Measurements from ENCODE around the gene LRTM2.

Gene LRTM2

DNA sequence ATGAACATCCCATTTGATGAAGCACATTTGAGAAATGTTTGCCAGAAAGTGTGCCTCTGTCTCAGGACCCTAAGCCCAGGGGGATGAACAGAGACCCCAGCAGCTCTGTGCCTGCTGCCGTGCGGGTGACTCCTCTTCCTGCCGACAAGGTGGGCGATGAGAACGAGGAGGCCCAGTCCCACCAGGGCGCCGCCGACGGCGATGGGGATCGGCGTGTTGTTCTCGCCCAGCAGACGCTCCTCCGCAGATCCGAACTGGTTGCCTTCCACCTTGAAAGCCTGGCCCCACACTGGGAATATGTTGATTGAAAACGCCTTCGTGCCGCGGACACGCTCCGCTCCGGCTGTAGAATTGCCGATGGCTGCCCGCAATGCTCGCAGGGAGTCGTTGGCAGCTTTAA lies 44.1 kb downstream of the LRTM2 start:
- H3K4me2 ChIP-seq (ENCODE audit: low read depth, low read length, poor library complexity, severe bottlenecking) = no peak overlapping the region

DNA sequence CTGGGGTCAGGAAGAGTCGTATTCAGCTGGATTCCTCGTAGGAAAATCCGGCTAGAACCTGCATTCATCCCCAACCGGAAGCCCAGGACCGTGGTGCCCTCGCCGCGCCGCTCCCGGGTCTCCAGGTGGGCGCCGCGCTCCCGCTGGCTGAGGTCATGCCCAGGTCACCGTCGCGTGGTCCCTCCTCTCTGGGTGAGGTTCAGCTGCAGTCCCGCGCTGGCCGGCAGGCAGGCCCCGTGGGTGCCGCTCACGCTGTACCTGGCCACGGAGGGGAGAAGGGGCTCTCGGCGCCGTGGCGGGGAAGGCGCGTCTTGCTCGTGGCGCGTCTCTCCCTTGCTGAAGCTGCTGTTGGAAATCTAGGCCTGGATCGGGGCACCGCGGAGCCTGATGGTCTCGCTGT lies 44.5 kb downstream of the LRTM2 start:
- Histone ChIP-seq H3K79me2 (ENCODE audit: insufficient read depth, low read length) (no peaks in the 10 kb centered on the region), H3K9me3 (ENCODE audit: insufficient read depth, low read depth, low read length) (no peaks in the 10 kb centered on the region), H3K36me3 (ENCODE audit: insufficient read depth, low read length) (no peaks in the 10 kb centered on the region), H2AFZ (ENCODE audit: low read length) (no peak overlapping the region), H3K4me1 (ENCODE audit: insufficient read depth, low read length, poor library complexity, severe bottlenecking) (no peaks in the 10 kb centered on the region), H3K27me3 (ENCODE audit: insufficient read depth, low read length, poor library complexity, severe bottlenecking) (no peaks in the 10 kb centered on the region), H3K9me2 (replicated peaks; ENCODE audit: low read depth, low read length) (no peaks in the 10 kb centered on the region), H4K20me1 (ENCODE audit: insufficient read depth, low read length, poor library complexity, severe bottlenecking) (no peaks in the 10 kb centered on the region), H3K9ac (ENCODE audit: low read depth, low read length, poor library complexity, severe bottlenecking) (no peak overlapping the region), H3K4me2 (ENCODE audit: low read depth, low read length, poor library complexity, severe bottlenecking) (no peak overlapping the region), H3K4me3 (ENCODE audit: low read length, poor library complexity, severe bottlenecking) (no peak overlapping the region), H3F3A (ENCODE audit: low read depth) (no peaks in the 10 kb centered on the region)
- TF ChIP-seq, protein P1, sequence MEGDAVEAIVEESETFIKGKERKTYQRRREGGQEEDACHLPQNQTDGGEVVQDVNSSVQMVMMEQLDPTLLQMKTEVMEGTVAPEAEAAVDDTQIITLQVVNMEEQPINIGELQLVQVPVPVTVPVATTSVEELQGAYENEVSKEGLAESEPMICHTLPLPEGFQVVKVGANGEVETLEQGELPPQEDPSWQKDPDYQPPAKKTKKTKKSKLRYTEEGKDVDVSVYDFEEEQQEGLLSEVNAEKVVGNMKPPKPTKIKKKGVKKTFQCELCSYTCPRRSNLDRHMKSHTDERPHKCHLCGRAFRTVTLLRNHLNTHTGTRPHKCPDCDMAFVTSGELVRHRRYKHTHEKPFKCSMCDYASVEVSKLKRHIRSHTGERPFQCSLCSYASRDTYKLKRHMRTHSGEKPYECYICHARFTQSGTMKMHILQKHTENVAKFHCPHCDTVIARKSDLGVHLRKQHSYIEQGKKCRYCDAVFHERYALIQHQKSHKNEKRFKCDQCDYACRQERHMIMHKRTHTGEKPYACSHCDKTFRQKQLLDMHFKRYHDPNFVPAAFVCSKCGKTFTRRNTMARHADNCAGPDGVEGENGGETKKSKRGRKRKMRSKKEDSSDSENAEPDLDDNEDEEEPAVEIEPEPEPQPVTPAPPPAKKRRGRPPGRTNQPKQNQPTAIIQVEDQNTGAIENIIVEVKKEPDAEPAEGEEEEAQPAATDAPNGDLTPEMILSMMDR (conservative IDR thresholded peaks at IDR 0.05; ENCODE audit: low read length) = no peak
- TF ChIP-seq EZH2phosphoT487 (IDR thresholded peaks at IDR 0.05; ENCODE audit: borderline replicate concordance) = no peak

More for the DNA sequence above, 44.1 kb downstream of the LRTM2 start:
- no peak overlapping the region for H2AFZ ChIP-seq (ENCODE audit: low read length)
- no peak for TF ChIP-seq EZH2phosphoT487 (IDR thresholded peaks at IDR 0.05; ENCODE audit: borderline replicate concordance)
- TF ChIP-seq, protein P1 (conservative IDR thresholded peaks at IDR 0.05; ENCODE audit: low read length) = no peak
- no peaks in the 10 kb centered on the region for H3K9me2 ChIP-seq (replicated peaks; ENCODE audit: low read depth, low read length)
- H4K20me1 ChIP-seq (ENCODE audit: insufficient read depth, low read length, poor library complexity, severe bottlenecking) = no peaks in the 10 kb centered on the region
- no peaks in the 10 kb centered on the region for H3K9me3 ChIP-seq (ENCODE audit: insufficient read depth, low read depth, low read length)
- H3K36me3 ChIP-seq (ENCODE audit: insufficient read depth, low read length) = no peaks in the 10 kb centered on the region
- H3K4me1 ChIP-seq (ENCODE audit: insufficient read depth, low read length, poor library complexity, severe bottlenecking) = no peaks in the 10 kb centered on the region
- H3F3A ChIP-seq (ENCODE audit: low read depth) = no peaks in the 10 kb centered on the region
- H3K79me2 ChIP-seq (ENCODE audit: insufficient read depth, low read length) = no peaks in the 10 kb centered on the region
- H3K9ac ChIP-seq (ENCODE audit: low read depth, low read length, poor library complexity, severe bottlenecking) = no peak overlapping the region
- no peak overlapping the region for H3K4me3 ChIP-seq (ENCODE audit: low read length, poor library complexity, severe bottlenecking)
- H3K27me3 ChIP-seq (ENCODE audit: insufficient read depth, low read length, poor library complexity, severe bottlenecking) = no peaks in the 10 kb centered on the region

DNA sequence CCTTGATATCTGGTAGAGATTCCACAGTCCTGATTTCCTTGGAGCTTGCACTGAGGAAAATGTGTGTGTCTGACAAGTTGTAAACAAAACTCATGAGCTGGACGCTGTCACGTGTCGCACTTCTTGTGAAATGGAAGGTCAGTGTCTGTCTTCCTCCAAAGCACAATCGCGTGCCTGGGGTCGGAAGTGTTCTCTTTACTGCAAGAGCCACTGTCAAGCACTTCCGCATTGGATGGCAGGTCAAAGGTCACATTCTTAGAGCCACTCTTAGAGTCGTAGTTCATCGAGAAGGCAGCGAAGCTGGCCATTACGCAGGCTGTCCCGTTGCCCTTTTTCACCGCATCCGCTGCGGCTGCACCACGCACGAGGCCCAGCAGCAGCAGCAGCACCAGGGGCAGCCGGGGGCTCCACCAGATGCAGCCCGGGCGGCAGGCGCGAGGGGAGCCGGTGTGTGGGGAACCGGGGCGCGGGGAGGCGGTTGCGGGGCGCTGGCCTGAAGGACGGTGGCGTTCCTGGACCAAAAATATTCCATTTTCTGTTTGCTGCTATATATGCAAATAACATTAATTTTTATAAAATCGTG lies 45.0 kb downstream of the LRTM2 start:
- H3K27me3 ChIP-seq (ENCODE audit: insufficient read depth, low read length, poor library complexity, severe bottlenecking) = no peaks in the 10 kb centered on the region

More for the DNA sequence above, 45.0 kb downstream of the LRTM2 start:
- Histone ChIP-seq H3K4me2 (ENCODE audit: low read depth, low read length, poor library complexity, severe bottlenecking) (no peak overlapping the region), H2AFZ (ENCODE audit: low read length) (no peak overlapping the region), H3K36me3 (ENCODE audit: insufficient read depth, low read length) (no peaks in the 10 kb centered on the region), H3K4me3 (ENCODE audit: low read length, poor library complexity, severe bottlenecking) (no peak overlapping the region), H3K9me2 (replicated peaks; ENCODE audit: low read depth, low read length) (no peaks in the 10 kb centered on the region), H3K4me1 (ENCODE audit: insufficient read depth, low read length, poor library complexity, severe bottlenecking) (no peaks in the 10 kb centered on the region), H4K20me1 (ENCODE audit: insufficient read depth, low read length, poor library complexity, severe bottlenecking) (no peaks in the 10 kb centered on the region), H3K9me3 (ENCODE audit: insufficient read depth, low read depth, low read length) (no peaks in the 10 kb centered on the region), H3K9ac (ENCODE audit: low read depth, low read length, poor library complexity, severe bottlenecking) (no peak overlapping the region), H3F3A (ENCODE audit: low read depth) (no peaks in the 10 kb centered on the region), H3K79me2 (ENCODE audit: insufficient read depth, low read length) (no peaks in the 10 kb centered on the region)
- TF ChIP-seq, protein P1 (conservative IDR thresholded peaks at IDR 0.05; ENCODE audit: low read length) = no peak
- TF ChIP-seq EZH2phosphoT487 (IDR thresholded peaks at IDR 0.05; ENCODE audit: borderline replicate concordance) = no peak
